ENCODE results near the gene RGS16. TPM values are rescaled to one million over a fixed set of nuclear protein-coding genes. Genes with fewer than 3 reads are reported as not detected.

Gene RGS16
- total RNA-seq, 2 donors from 2014 or later, result 9.7 to 32.1 TPM

DNA sequence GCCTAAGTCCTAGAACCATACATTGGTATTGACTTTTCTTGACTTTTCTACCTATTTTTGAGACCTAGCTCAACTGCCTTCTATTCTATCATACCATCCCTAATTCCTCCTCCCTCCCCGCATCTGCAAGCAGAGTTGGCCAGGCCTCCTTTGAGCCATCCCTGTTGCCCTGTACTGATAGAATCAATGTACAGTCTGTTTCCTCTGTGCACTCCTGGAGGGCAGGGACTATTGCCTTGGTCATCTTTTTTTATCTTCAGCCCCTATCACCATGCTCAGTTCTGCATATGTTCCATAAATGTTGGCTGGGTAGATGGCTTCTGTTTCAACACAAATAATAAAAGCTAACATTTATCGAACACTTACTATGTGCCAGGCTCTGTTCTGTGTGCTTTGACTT, 4.0 kb upstream of the RGS16 start:
- H3K27ac Mint-ChIP-seq, result no peak overlapping the region
- H3K9me3 Mint-ChIP-seq, result no peaks in the 10 kb centered on the region
- H3K27me3 Mint-ChIP-seq, result peaks cover 18% of the 10 kb centered on the region
- H3K4me3 Mint-ChIP-seq, result no peak overlapping the region
- H3K4me1 Mint-ChIP-seq, result peaks cover 15% of the 10 kb centered on the region
- no peaks in the 10 kb centered on the region for H3K36me3 Mint-ChIP-seq (ENCODE audit: low read depth)
- no peak for ATAC-seq (replicated peaks)

DNA sequence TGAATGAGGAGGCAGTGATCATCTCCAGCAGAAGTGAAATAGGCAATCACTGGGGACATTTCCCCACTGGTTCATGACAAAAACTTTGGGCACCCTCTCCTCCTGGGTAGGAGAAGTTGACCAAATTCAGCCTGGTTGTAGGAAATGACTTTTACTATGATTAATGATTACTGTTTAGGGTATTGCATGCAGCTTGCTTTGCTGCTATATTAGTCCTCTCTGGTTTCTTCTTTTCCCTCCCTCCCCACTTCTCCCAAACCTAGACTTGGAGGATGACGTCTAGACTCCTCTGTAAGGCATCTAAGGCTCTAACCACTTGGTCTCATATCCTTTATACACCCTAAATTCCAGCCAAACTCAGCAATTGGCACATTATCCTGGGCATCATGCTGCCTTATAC, 3.4 kb upstream of the RGS16 start:
- H3K27ac Mint-ChIP-seq, result no peak overlapping the region
- H3K27me3 Mint-ChIP-seq, result peaks cover 18% of the 10 kb centered on the region
- H3K36me3 Mint-ChIP-seq (ENCODE audit: low read depth), result no peaks in the 10 kb centered on the region
- no peak overlapping the region for H3K4me3 Mint-ChIP-seq
- ATAC-seq (replicated peaks), result no peak
- peaks cover 15% of the 10 kb centered on the region for H3K4me1 Mint-ChIP-seq
- H3K9me3 Mint-ChIP-seq, result no peaks in the 10 kb centered on the region

DNA sequence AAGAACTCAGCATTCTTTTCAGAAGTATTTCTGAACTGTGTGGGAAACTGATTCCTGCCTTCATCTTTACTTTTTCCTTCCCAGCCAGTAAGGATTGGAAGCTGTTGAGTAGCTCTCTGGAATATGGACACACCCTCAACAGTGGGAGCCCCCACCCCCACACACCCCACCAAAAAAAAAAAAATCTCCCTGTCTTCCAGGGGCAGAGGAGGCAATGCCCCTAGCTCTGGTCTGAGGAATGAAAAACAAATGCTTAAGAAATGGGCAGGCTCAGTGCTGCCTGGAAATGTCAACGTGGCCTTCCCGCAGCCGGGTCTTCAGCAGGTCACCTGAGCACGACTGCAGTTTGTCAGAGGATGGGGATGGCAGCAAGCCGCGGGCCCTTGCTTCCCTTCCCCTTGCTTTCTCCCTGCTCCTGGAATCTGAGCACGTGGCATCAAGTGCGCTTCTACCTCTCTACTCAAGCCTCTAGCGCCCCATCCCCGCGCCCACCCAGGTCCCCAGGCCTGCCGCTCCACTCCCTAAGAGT, 479 bp downstream of the RGS16 start:
- Mint-ChIP-seq H3K27me3 (peaks cover 9% of the 10 kb centered on the region), H3K4me3 (no peak overlapping the region), H3K36me3 (ENCODE audit: low read depth) (no peaks in the 10 kb centered on the region), H3K27ac (no peak overlapping the region), H3K4me1 (peaks cover 7% of the 10 kb centered on the region), H3K9me3 (no peaks in the 10 kb centered on the region)
- peak; percentile 23 for ATAC-seq (replicated peaks)

DNA sequence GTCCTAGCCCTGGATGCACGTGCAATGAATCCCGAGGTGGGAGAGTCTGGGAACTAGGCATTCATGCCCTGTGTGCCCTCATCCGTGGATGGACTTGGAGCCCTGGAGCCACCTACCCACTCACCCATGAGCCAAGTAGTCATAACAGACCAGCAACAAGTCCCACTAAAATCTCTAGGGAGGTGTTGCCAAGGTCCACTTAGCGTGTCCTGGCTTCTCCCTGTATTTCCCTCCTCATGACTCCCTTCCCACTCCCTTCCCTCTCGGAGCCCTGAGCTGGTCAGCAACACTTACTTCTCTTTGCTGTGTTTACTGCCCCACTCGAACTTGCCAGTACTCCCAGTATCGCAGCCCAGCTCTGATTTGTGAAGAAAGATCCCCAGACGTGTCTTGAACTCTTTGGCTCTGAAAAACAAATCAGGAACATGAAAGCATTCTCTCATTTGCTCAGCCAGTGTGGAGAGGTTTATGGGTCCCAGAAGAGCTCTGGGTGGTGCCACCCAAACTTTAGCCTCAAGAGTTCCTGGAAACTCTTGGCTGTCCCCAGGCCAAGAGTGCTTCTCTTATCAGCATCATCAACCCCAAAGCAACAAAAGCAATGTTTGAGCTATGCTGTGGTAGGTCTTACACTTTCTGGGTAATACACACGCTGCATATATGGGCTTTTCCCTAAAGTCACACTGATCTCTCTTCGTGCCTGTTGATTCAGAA, 1.1 kb downstream of the RGS16 start:
- Mint-ChIP-seq H3K27me3 (peaks cover 5% of the 10 kb centered on the region), H3K36me3 (ENCODE audit: low read depth) (no peaks in the 10 kb centered on the region), H3K9me3 (no peaks in the 10 kb centered on the region), H3K27ac (no peak overlapping the region), H3K4me1 (peaks cover 6% of the 10 kb centered on the region), H3K4me3 (no peak overlapping the region)
- peak; percentile 70 for ATAC-seq (replicated peaks)

DNA sequence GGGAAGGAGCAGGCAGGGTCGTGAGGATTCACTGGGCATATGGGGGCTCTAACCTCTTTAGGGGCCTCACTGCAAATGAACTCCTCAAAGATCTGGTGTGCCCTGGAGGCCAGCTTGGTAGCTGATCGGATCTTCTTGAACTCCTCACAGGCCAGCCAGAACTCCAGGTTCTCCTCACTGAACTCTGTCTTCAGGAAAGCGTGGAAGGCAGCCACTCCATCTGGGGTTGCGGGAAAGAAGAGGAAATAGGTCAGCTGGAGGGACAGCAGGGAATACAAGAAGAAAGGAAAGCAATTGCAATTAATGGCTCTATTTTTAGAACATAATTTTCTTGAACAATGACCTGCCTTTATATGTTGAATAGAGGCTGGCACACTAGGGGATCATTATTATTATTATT, 2.3 kb downstream of the RGS16 start:
- Mint-ChIP-seq H3K9me3 (no peaks in the 10 kb centered on the region), H3K27ac (no peak overlapping the region), H3K4me1 (peaks cover under 1% of the 10 kb centered on the region), H3K4me3 (no peak overlapping the region), H3K27me3 (peaks cover under 1% of the 10 kb centered on the region), H3K36me3 (ENCODE audit: low read depth) (no peaks in the 10 kb centered on the region)
- no peak for ATAC-seq (replicated peaks)

DNA sequence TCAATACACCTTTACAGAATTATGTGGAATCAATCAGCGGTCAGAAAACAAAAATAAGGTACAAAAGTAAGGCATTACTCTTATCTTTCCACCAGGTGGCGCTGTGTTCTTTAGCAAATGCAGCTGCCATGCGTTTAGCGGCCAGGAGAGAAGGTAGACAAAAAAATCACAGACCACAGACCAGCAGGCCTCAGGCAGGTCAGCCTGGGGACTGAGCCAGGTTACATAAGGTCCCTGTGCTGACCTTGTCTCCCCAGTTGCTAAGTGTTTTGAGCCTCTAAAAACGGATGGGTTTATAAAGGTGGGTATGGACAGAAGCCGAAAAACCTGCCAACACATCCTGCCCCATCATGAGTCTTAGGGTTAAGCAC, 2.8 kb downstream of the RGS16 start:
- ATAC-seq (replicated peaks), result peak; percentile 11
- no peak overlapping the region for H3K4me3 Mint-ChIP-seq
- no peaks in the 10 kb centered on the region for H3K27me3 Mint-ChIP-seq
- H3K36me3 Mint-ChIP-seq (ENCODE audit: low read depth), result no peaks in the 10 kb centered on the region
- no peak overlapping the region for H3K27ac Mint-ChIP-seq
- H3K4me1 Mint-ChIP-seq, result no peaks in the 10 kb centered on the region
- H3K9me3 Mint-ChIP-seq, result no peaks in the 10 kb centered on the region

DNA sequence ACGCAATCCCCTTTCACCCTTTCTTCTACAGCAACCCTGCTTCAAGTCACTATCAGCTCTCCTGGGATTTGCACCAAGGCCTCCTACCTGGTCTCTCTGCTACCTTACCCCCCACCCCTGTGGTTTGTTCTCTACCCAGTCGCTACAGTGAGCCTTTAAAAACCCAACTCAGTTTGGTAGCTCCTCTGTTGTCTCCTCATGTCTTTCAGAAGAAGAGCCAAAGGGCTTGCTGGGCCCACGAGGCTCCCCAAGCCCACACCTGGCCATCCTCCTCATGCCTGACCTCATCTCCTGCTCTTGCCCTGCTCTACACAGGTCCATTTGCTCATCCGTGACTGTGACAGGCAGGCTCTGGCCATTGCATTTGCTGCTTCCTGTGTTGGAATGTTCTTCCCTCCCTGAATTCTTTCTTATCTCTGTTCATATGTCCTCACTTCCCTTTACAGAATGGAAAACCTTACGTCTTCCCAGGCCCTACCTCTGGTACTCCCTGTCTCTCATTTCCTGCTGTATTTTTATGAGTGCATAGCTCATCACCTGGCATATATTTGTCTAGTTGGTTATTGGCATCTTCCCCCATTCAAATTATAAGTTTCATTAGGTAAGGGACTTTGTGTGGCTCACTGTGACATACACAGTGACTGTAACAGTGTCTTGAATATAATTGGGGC, 3.3 kb downstream of the RGS16 start:
- Mint-ChIP-seq H3K27me3 (no peaks in the 10 kb centered on the region), H3K4me1 (no peaks in the 10 kb centered on the region), H3K9me3 (no peaks in the 10 kb centered on the region), H3K36me3 (ENCODE audit: low read depth) (no peaks in the 10 kb centered on the region), H3K27ac (no peak overlapping the region), H3K4me3 (no peak overlapping the region)
- ATAC-seq (replicated peaks), result no peak

DNA sequence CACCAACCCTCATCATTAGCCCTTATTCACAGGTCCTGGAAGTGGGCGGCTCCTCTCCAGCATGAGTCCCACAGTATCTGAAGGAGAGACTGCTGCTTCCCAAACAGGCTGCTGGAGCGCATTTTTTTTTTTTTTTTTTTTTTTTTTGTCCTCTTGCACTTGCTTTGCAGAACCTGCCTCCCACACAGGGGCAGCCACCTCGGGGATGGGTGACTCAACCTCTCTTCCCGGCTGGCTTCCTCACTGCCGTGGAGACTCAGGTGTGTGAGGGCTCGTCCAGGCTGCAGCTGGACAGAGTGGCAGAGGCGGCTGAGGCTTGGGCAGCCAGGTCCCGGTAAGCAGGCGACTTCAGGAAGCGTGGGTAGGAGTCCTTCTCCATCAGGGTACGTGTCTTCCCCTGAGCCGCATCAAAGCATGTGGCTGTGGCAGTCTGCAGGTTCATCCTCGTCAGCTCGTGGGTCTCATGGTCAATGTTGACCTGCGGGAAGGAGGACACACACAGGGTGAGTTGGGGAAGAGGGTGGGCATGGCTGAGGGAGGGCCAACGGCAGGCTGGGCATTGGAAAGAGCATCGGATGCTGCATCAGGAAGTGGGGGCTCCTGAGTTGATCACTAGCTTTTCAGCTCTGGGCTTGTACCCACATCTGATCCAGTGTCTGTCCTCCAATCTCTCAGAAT, 4.0 kb downstream of the RGS16 start:
- Mint-ChIP-seq H3K27me3 (no peaks in the 10 kb centered on the region), H3K4me1 (no peaks in the 10 kb centered on the region), H3K4me3 (no peak overlapping the region), H3K27ac (no peak overlapping the region), H3K36me3 (ENCODE audit: low read depth) (no peaks in the 10 kb centered on the region), H3K9me3 (no peaks in the 10 kb centered on the region)
- no peak for ATAC-seq (replicated peaks)

DNA sequence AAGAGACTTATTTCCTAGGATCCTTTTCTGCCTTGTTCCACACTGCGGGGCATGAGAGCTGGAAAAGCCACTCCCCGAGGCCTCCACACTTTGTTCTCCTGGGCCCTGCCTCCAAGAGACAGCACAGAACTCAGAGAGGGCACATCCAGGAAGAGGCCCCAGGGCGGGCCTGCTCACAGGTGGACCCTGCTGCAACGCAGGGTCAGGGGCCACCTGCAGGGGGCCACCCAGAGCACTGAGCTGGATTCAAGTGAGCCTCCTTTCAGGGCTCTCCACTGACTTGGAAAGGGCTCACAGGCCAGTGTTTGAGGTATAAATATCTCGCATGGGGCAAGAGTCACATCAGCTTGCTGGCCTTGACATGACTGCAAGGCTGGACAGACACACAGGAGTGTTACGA, 4.8 kb downstream of the RGS16 start:
- no peaks in the 10 kb centered on the region for H3K9me3 Mint-ChIP-seq
- H3K4me1 Mint-ChIP-seq, result no peaks in the 10 kb centered on the region
- no peaks in the 10 kb centered on the region for H3K27me3 Mint-ChIP-seq
- no peaks in the 10 kb centered on the region for H3K36me3 Mint-ChIP-seq (ENCODE audit: low read depth)
- H3K27ac Mint-ChIP-seq, result no peak overlapping the region
- H3K4me3 Mint-ChIP-seq, result no peak overlapping the region
- no peak for ATAC-seq (replicated peaks)

DNA sequence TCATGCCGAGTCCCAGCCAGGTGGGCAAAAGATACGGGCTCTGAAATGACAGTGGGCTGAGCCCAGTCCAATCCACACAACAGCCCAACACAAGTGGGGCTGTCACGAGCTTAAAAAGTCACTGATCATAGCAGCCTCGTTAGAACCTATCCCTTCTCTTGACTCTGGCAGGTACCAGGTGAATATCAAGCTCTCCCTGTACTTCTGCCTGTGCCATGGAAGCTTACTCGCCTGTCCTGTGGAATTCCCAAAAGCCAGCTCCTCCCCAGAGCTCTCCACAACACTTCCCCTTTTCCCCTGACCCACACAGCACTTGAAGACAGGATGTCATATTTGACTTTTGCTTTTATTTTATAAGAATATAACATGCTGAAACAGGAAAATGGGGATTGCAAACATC, 5.9 kb downstream of the RGS16 start:
- Mint-ChIP-seq H3K4me3 (no peak overlapping the region), H3K9me3 (no peaks in the 10 kb centered on the region), H3K27me3 (no peaks in the 10 kb centered on the region), H3K4me1 (no peaks in the 10 kb centered on the region), H3K27ac (no peak overlapping the region), H3K36me3 (ENCODE audit: low read depth) (no peaks in the 10 kb centered on the region)
- no peak for ATAC-seq (replicated peaks)

DNA sequence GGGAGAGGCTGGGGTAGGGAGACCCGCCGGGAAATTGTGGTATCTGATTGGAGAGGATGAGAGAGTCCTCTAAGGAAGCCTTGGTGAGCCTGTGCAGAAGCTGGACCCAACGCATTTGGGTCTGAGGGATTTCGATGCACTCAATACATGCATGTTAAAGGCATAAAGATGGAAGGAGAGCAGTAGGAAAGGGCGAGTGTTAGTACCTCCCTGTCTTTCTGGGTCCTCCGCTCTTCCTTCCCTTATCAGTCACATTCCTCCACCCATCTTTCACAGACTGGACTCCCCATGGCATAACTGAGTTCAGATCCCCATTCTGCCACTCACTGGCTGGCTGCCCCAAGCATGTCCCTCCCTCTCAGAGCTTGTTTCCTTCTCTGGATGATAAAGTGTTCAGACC, 7.3 kb downstream of the RGS16 start:
- H3K4me3 Mint-ChIP-seq, result no peak overlapping the region
- ATAC-seq (replicated peaks), result no peak
- H3K27me3 Mint-ChIP-seq, result no peaks in the 10 kb centered on the region
- no peak overlapping the region for H3K27ac Mint-ChIP-seq
- H3K36me3 Mint-ChIP-seq (ENCODE audit: low read depth), result no peaks in the 10 kb centered on the region
- no peaks in the 10 kb centered on the region for H3K4me1 Mint-ChIP-seq
- no peaks in the 10 kb centered on the region for H3K9me3 Mint-ChIP-seq

DNA sequence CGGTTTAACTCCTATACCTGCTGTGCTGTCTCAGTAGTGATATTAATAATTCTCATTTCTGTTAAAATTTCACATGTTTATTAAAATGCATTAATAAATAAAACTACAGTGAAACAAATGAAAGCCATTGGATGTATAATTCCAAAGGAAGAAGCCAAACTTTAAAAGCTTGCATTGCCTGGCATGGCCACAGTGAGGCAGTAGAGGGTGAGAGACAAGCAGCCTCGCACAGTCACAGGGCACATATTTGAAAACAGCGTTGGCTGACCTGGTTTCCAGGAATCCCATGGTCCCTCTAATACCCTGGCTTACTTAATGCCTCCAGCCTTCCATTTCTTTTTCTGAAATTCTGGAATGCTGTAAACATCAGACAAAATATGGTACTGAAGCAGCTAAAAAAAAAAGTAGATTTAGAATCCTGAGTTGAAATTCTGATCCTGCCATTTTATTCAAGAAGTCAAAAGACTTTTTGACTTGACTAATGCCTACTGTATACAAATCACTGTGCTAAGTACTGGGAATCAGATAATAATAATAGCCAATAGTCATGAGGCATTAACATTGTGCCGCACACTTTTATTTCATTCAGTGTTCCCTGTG, 8.4 kb downstream of the RGS16 start:
- Mint-ChIP-seq H3K27me3 (no peaks in the 10 kb centered on the region), H3K4me3 (no peak overlapping the region), H3K4me1 (no peaks in the 10 kb centered on the region), H3K27ac (no peak overlapping the region), H3K9me3 (no peaks in the 10 kb centered on the region), H3K36me3 (ENCODE audit: low read depth) (no peaks in the 10 kb centered on the region)
- ATAC-seq (replicated peaks), result peak; percentile 74

DNA sequence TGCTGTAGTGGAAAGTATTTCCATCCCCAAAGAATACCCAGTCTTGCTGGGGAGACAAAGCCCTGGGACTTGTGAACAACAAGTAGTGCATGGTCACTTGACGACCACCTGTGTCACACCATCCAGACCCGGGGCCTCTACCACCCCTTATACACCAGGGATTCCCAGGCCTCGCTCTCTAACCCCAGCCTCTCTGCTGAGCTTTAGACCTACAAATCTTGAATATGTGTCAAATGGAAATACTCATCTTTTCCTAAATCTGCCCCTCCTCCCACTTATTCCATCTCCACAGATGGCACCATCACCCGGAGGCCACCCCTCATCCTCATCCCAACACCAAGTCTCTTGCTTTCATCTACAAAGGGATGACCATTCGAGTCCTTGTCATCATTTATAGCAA, 14.3 kb downstream of the RGS16 start:
- Mint-ChIP-seq H3K4me1 (peaks cover 12% of the 10 kb centered on the region), H3K4me3 (peak overlapping the region; percentile 92), H3K9me3 (no peaks in the 10 kb centered on the region), H3K36me3 (ENCODE audit: low read depth) (peaks cover 5% of the 10 kb centered on the region), H3K27ac (no peak overlapping the region), H3K27me3 (no peaks in the 10 kb centered on the region)
- no peak for ATAC-seq (replicated peaks)

DNA sequence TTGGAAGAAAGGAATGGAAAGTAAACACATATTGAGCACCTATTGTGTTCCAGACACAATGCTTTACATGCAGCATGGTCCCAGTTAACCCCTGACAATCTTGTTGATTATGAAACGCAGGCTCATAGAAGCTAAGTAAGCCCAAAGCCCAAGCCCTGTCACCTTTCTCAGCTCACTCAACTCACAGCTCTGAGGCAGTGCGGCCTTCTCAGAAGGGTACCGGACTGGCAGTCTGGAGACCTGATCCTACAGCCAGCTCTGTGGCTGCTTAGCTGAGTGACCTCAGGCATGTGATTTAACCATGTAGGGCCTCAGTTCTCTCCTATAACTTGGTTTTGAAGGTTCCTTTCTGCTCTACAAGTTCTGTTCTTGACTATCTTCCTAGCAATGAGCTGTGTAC, 14.7 kb downstream of the RGS16 start:
- H3K36me3 Mint-ChIP-seq (ENCODE audit: low read depth), result peaks cover 5% of the 10 kb centered on the region
- H3K4me3 Mint-ChIP-seq, result peak overlapping the region; percentile 92
- no peak for ATAC-seq (replicated peaks)
- no peaks in the 10 kb centered on the region for H3K27me3 Mint-ChIP-seq
- peak overlapping the region; percentile 96 for H3K27ac Mint-ChIP-seq
- peaks cover 16% of the 10 kb centered on the region for H3K4me1 Mint-ChIP-seq
- no peaks in the 10 kb centered on the region for H3K9me3 Mint-ChIP-seq

All from activated T-helper 17 cell treated with anti-CD3 and anti-CD28 coated beads, Interleukin-2, amount 50 U/mL, for 72 hours (primary cell).